ENCODE measurements around the gene SOBP.

SOBP gene

GRCh38 chr6:107589199-107589598 lies 99.3 kb downstream of the SOBP start:
- DNase-seq, result no peak

- DNase-seq, result no peak
These were observed 100.0 kb downstream of the SOBP start for GRCh38 chr6:107589934-107590333.

DNA sequence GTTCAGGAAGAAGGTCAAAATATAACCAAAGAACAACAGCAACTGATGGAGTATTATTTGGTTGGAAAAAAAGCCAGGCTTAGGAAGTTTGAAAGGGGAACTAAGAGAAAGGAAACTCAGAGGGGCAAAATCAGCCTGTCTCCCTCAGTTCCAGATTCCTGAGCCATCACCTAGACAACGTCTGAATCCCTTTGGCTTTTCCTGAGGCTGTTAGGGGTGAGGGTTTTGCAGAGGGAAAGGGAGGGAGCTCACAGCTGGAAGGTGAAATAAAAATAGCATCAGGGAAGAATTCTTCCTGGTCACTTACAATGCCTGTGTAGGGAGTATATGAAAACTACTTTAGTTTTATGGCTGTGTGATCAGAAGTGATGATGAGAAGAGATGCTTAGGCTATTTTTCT lies 100.5 kb downstream of the SOBP start:
- DNase-seq, result no peak

- DNase-seq, result no peak
These were observed 101.4 kb downstream of the SOBP start for GRCh38 chr6:107591346-107591745.

DNA sequence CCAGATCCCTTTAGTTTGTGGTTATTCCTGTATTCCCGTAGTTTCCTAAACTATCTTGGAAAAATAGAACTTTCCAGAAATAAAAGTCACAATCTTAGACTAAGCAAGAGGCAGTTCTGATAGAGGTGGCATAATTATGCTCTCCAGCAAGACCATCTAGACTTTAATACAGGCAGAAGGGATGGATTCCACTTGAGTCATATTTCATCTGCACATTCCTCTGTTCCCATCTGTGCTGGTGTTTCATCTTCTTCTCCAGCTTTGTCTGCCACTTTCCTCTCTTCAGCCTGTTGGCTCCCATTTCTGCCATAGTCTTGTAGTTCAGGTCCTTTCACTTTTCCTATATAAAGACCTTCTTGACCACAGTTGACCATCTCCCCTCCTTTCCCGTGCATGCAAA lies 102.9 kb downstream of the SOBP start:
- DNase-seq, result no peak

DNA sequence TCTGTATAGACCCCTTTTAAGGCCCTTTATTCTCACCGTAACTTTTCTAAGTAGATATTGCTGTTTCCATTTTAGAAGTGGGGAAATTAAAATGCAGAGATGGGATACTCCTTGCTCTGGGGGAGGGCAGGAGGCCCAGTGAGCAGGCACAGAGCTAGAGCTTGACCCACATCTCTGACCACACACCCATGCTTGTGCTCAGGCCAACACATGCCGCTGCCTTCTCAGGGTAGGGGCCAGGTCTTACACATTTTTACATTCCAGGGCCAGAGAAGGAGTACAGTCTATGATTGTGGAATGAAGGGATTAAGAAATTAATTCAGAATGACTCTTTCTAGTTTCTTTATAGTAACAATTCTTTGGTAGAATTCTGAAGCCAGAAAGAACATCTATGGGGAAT lies 104.8 kb downstream of the SOBP start:
- DNase-seq, result no peak

DNA sequence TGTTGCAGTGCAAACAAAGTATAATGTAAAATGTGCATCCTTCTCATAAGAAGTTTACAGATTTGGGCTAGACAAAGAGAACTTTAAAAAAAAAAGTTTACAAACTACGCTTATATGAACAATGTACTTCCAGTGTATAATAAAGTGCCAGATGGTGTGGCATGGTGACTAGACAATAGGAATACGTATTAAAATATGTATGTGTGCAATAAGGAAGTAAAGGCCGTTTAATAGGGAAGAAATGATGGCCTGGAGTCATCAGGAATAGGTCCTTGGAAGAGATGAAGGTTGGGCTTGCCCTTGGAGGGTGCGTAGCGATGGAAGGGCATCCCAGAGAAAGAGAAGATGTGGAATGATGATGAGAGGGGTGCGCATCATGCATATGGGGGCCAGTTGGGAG lies 108.2 kb downstream of the SOBP start:
- DNase-seq, result no peak

DNA sequence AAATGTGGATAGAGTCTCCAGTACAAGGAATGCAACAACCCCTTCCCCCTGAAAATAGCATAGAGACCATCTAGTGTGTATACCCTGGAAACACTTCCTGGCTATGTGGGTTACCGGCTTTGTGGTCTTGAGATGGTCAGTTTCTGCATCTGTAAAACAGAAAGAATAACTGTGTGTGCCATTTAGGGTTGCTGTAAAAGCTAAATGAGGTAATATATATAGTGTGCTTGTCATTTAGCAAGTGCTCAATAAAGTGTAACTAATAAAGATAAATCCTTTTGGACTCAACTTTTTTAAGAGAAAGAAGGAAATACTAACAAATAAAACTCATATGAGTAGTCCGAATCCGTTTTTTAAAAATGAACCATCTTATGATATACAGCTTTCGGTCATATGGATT lies 109.1 kb downstream of the SOBP start:
- DNase-seq, result no peak

GRCh38 chr6:107600121-107600520 lies 110.2 kb downstream of the SOBP start:
- DNase-seq, result no peak

DNA sequence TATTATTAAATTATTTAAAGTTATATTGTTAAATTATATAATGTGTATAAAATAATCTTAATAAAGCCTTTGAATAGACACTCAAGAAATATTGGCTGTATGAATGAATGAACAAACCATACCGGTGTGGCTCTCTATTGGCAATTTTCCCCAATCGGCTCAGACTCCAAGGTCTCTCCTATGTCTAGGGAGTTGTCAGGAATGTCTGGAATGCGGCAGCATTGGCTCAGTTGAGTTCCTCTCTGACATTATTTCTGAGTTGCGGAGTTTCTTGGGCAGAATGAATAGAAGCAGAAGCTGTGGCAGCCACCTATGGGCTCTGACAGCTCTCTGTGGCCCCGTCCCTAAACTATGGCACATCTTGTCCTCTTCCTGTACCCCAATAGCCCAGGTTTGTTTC lies 111.0 kb downstream of the SOBP start:
- no peak for DNase-seq

DNA sequence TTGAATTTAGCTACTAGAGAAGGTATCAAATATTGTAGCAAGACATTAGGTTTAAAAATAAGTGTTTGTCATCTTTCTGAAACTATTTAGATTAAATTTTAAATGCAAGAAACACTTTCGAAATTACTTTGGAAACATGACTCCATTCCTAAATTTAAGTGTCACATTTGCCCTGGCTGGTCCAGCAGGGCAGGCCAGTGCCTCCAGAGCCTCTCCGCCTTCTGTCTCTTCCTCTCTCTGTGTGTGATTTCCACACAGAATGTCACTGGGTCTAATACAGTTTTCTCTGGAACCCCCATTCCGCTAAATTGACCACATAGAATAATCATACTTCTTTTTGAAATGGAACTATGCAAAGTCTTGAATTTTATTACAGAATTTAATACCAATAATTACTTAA lies 111.5 kb downstream of the SOBP start:
- no peak for DNase-seq

- no peak for DNase-seq
These were observed 112.5 kb downstream of the SOBP start for GRCh38 chr6:107602321-107603005.

- DNase-seq, result no peak
These were observed 113.1 kb downstream of the SOBP start for GRCh38 chr6:107603006-107603370.

- no peak for DNase-seq
These were observed 114.6 kb downstream of the SOBP start for GRCh38 chr6:107604549-107604948.

- DNase-seq, result no peak
These were observed 116.5 kb downstream of the SOBP start for GRCh38 chr6:107606407-107606806.

GRCh38 chr6:107607116-107607515 lies 117.2 kb downstream of the SOBP start:
- no peak for DNase-seq

DNA sequence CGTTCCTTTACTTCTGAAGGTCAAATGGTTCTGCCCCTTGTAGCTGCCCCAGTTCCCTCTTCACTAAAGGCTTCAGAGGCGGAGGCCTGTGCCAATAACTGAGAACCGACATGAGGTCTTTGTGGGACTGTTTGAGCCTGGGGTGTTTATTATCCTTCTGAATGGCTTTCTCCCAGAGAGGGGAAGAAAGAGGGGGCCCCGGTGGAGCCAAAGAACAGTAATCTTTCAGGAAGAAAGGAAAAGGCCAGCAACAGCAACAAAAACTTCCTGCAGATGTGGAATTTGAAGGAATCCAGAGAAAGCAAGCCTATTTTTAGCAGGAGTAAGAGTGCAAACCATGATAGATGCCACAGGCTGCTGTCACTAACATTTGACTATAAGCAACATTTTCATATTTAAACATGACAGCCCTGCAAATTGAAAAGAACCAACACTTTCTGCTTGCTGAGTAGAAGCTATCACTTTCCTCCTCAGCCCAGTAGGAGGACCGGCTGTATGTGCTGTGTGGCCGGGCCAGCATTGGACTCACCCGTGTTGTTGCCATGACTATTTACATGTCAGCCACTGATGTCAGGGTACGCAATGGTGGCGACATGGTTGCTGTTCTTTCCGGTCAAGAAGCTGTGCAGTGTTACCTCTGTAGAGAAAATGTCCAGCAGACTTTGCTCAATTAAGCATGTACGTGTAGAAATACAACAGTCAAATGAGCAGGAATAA lies 121.3 kb downstream of the SOBP start:
- no peak for DNase-seq

DNA sequence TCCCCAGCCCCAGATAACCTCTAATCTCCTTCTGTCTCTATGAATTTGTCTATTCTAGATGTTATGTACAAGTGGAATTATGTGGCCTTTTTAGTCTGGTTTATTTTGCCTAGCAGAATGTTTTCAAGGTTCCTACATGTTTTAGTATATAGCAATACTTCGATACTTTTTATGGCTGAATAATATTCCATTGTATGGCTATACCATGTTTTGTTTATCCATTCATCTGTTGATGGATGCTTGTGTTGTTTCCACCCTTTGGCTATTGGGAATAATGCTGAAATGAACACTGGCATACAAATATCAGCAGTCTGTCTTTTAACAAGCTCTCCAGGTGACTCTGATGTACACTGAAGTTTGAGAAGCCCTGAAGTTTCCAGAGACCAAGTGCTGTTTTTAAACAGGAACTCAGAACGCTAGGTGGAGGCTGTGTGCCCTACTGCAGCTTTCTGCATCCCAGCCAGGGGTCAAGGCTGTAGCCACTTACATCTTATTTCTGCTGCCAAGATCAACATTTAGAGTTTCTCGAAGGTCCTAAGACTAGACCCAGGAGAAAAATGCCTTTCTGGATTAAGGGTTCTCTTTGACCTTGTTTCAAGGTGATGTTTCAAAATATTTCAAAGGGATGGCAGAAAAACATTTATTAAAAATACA lies 123.0 kb downstream of the SOBP start:
- no peak for DNase-seq

- DNase-seq, result no peak
These were observed 123.9 kb downstream of the SOBP start for GRCh38 chr6:107613651-107614379.

DNA sequence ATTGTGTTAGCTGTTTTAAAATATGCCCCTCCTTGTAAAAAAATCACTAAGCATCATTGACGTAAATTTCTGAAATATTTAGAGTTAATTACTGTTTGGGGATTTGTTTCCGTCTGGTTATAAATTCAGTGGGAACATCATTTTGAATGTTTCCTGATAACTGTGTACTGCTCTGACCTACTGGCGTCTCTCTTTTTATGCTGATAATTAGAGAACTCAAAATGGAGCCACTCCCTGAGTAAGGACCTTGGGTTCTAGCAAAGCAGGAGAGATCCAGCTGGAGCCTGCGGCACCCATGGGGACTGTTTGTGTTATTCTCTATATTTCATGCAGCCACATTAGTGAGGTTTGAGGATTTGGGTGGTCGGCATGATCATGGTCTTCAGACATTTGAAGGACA lies 124.9 kb downstream of the SOBP start:
- no peak for DNase-seq

DNA sequence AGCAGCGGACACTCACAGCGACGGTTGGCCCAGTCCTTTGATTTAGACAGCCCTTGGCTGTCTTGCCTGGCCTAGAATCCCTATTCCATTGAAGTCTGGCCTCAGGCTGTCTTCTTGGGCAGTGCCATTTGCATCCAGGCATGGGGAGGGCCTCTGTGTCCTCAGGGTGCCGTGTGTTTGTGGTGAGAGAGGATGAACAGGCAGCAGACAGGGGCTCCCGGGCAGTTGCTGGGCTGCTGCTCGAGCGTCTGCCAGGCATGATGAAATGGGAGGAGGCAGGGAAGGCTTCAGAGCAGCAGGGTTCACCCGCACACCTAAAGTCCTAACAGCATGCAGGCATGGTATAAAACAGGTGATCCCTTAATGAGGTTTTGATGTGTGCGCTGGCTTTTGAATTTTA lies 126.9 kb downstream of the SOBP start:
- no peak for DNase-seq

GRCh38 chr6:107617341-107617932 lies 127.5 kb downstream of the SOBP start:
- no peak for DNase-seq

- DNase-seq, result no peak
These were observed 128.8 kb downstream of the SOBP start for GRCh38 chr6:107618672-107619071.
